HepG2 (cell line): ENCODE measurements around the gene ADAM8. TPM values are rescaled to one million over a fixed set of nuclear protein-coding genes. Genes with fewer than 3 reads are reported as not detected.

Experiments used
- AGO1 ChIP-seq: fragments of 200-400 bp; formaldehyde crosslinking; IDR thresholded peaks from 2 replicates; pipeline ENCODE4 v1.6.1; 2017; ENCODE audit warnings: mild to moderate bottlenecking, low read depth, low read length, moderate library complexity; ENCODE audit not compliant: poor library complexity, severe bottlenecking
- HNF1B ChIP-seq: sonication (generic); formaldehyde crosslinking; IDR thresholded peaks from 2 replicates; pipeline ENCODE4 v1.5.1; 2020; ENCODE audit warnings: mild to moderate bottlenecking, moderate library complexity, missing genetic modification reagents
- PHF8 ChIP-seq: sonication (generic); formaldehyde crosslinking; IDR thresholded peaks from 2 replicates; pipeline ENCODE4 v1.5.0; 2020; ENCODE audit warnings: missing genetic modification reagents
- POGZ ChIP-seq: sonication (generic); formaldehyde crosslinking; IDR thresholded peaks from 2 replicates; pipeline ENCODE4 v1.4.0; 2020; ENCODE audit warnings: mild to moderate bottlenecking, missing genetic modification reagents
- PRDM15 ChIP-seq: sonication (generic); formaldehyde crosslinking; IDR thresholded peaks from 2 replicates; pipeline ENCODE4 v1.4.0; 2020; ENCODE audit warnings: missing genetic modification reagents
- RFXAP ChIP-seq: sonication (generic); formaldehyde crosslinking; IDR thresholded peaks from 2 replicates; pipeline ENCODE4 v1.4.0; 2020; ENCODE audit warnings: missing genetic modification reagents, borderline replicate concordance
- RXRB ChIP-seq: IDR thresholded peaks from 2 replicates; pipeline ENCODE4 v1.6.1; 2016; ENCODE audit warnings: borderline replicate concordance, missing genetic modification reagents, missing compliant biosample characterization
- TEF ChIP-seq: sonication (generic); formaldehyde crosslinking; IDR thresholded peaks from 2 replicates; pipeline ENCODE4 v1.5.0; 2020; ENCODE audit warnings: missing genetic modification reagents
- XRCC5 ChIP-seq: fragments of 200-400 bp; formaldehyde crosslinking; optimal IDR thresholded peaks from 2 replicates; pipeline ENCODE3; 2017; ENCODE audit warnings: mild to moderate bottlenecking, low read length
- YY1 ChIP-seq: IDR thresholded peaks from 2 replicates; pipeline ENCODE4 v1.6.1; 2011; ENCODE audit warnings: low read length, low read depth, moderate library complexity, mild to moderate bottlenecking; ENCODE audit not compliant: insufficient read depth, insufficient replicate concordance
- ZBTB3 ChIP-seq: sonication (generic); formaldehyde crosslinking; IDR thresholded peaks from 2 replicates; pipeline ENCODE4 v1.4.0; 2020; ENCODE audit warnings: low read depth, mild to moderate bottlenecking, moderate library complexity, missing genetic modification reagents, borderline replicate concordance
- ZBTB46 ChIP-seq: sonication (generic); formaldehyde crosslinking; IDR thresholded peaks from 2 replicates; pipeline ENCODE4 v1.4.0; 2020; ENCODE audit warnings: mild to moderate bottlenecking, missing genetic modification reagents, borderline replicate concordance
- ZFX ChIP-seq: sonication (generic); formaldehyde crosslinking; IDR thresholded peaks from 2 replicates; pipeline ENCODE4 v1.4.0; 2020; ENCODE audit warnings: mild to moderate bottlenecking, low read depth, missing genetic modification reagents, moderate library complexity
- ZNF180 ChIP-seq: sonication (generic); formaldehyde crosslinking; IDR thresholded peaks from 2 replicates; pipeline ENCODE4 v1.4.0; 2020; ENCODE audit warnings: low read depth, missing genetic modification reagents, borderline replicate concordance
- ZNF263 ChIP-seq: sonication (generic); formaldehyde crosslinking; IDR thresholded peaks from 2 replicates; pipeline ENCODE4 v1.4.0; 2020; ENCODE audit warnings: missing genetic modification reagents
- ZNF331 ChIP-seq: sonication (generic); formaldehyde crosslinking; IDR thresholded peaks from 2 replicates; pipeline ENCODE4 v1.4.0; 2020; ENCODE audit warnings: missing genetic modification reagents
- ZNF501 ChIP-seq: sonication (generic); formaldehyde crosslinking; IDR thresholded peaks from 2 replicates; pipeline ENCODE4 v1.5.1; 2020; ENCODE audit warnings: mild to moderate bottlenecking, moderate library complexity, missing genetic modification reagents
- ZNF569 ChIP-seq: sonication (generic); formaldehyde crosslinking; IDR thresholded peaks from 2 replicates; pipeline ENCODE4 v1.5.0; 2020; ENCODE audit warnings: mild to moderate bottlenecking, missing genetic modification reagents, moderate library complexity, borderline replicate concordance
- ZNF580 ChIP-seq: IDR thresholded peaks from 2 replicates; pipeline ENCODE4 v1.6.1; 2016; ENCODE audit warnings: low read depth, borderline replicate concordance
- ZNF589 ChIP-seq: sonication (generic); formaldehyde crosslinking; conservative IDR thresholded peaks from 2 replicates; pipeline ENCODE4 v1.8.0; 2022; ENCODE audit warnings: mild to moderate bottlenecking, moderate library complexity, missing genetic modification reagents
- ZSCAN12 ChIP-seq: sonication (generic); formaldehyde crosslinking; IDR thresholded peaks from 2 replicates; pipeline ENCODE4 v1.9.0; 2021; ENCODE audit warnings: mild to moderate bottlenecking, missing genetic modification reagents
- polyA plus RNA-seq, 8 experiments: library from polyadenylated mRNA; depleted of rRNA in 3 of 8; stranded (reverse) in 7 of 8; unstranded in 1 of 8; fragments of >200 nt; fragmentation: Illumina TruSeq in 4 of 8; extraction: Trizol in 4 of 8; gene quantifications; 2 replicates each; pipeline versions ENCODE4 v1.2.1 to v1.2.3, GENCODE V29; 2011 to 2016; ENCODE audit warnings: low read depth in 4 of 8, missing spikeins in 1 of 8, mixed read lengths in 1 of 8; ENCODE audit not compliant: insufficient read depth in 1 of 8
- total RNA-seq, 5 experiments: library from RNA; depleted of rRNA; stranded (reverse); fragments of >200 nt; fragmentation: Illumina TruSeq; extraction: Trizol; gene quantifications; 2 replicates each; pipeline ENCODE4 v1.2.3, GENCODE V29; 2016; ENCODE audit warnings: low read depth in 1 of 5

Gene ADAM8
- total and polyA plus RNA-seq, 2 of the 13 experiments (the other 11 are each of a cell fraction or from before 2014, with no cell fraction given): 0.24 to 0.93 TPM

- TF ChIP-seq HNF1B (CRISPR knock-in tag): peak; percentile 48; the same call in 1 of the 2 replicates
- peak; percentile 99 for TF ChIP-seq ZNF263 (CRISPR knock-in tag)
- no peak for TF ChIP-seq ZBTB46 (CRISPR knock-in tag)
- peak; percentile 89 for TF ChIP-seq XRCC5
- TF ChIP-seq TEF: no peak
- 0 out of 2 replicates have a peak, but pooled peaks have one; percentile 54 for TF ChIP-seq ZNF589 (CRISPR knock-in tag)
- 0 out of 2 replicates have a peak, but pooled peaks have one; percentile 31 for TF ChIP-seq ZNF580 (CRISPR knock-in tag)
- TF ChIP-seq RFXAP (CRISPR knock-in tag): no peak
- TF ChIP-seq ZSCAN12 (CRISPR knock-in tag): no peak
- TF ChIP-seq ZFX (CRISPR knock-in tag): peak; percentile 66; the same call in 1 of the 2 replicates
- TF ChIP-seq PHF8 (CRISPR knock-in tag): peak; percentile 51; the same call in 1 of the 2 replicates
- 0 out of 2 replicates have a peak, but pooled peaks have one; percentile 37 for TF ChIP-seq PRDM15 (CRISPR knock-in tag)
- TF ChIP-seq YY1: peak; percentile 70
- peak; percentile 49; the same call in 1 of the 2 replicates for TF ChIP-seq ZNF331
- TF ChIP-seq ZNF569 (CRISPR knock-in tag): no peak
- TF ChIP-seq ZBTB3 (CRISPR knock-in tag): no peak
- TF ChIP-seq AGO1: peak; percentile 35
- TF ChIP-seq POGZ (CRISPR knock-in tag): peak; percentile 42; the same call in 1 of the 2 replicates
- 0 out of 2 replicates have a peak, but pooled peaks have one; percentile 28 for TF ChIP-seq ZNF501 (CRISPR knock-in tag)
- TF ChIP-seq RXRB (CRISPR knock-in tag): peak; percentile 66
- TF ChIP-seq ZNF180 (CRISPR knock-in tag): no peak
These were observed 41.9 kb upstream of the ADAM8 start (continued) for GRCh38 chr10:133318494-133319127.
